Retina (tissue), 1 donor: ENCODE measurements around the gene SLC6A12.

Experiments
- DNase-seq: peaks from one replicate; pipeline ENCODE4 v3.0.0-alpha.2; 2016

The SLC6A12 gene

DNA sequence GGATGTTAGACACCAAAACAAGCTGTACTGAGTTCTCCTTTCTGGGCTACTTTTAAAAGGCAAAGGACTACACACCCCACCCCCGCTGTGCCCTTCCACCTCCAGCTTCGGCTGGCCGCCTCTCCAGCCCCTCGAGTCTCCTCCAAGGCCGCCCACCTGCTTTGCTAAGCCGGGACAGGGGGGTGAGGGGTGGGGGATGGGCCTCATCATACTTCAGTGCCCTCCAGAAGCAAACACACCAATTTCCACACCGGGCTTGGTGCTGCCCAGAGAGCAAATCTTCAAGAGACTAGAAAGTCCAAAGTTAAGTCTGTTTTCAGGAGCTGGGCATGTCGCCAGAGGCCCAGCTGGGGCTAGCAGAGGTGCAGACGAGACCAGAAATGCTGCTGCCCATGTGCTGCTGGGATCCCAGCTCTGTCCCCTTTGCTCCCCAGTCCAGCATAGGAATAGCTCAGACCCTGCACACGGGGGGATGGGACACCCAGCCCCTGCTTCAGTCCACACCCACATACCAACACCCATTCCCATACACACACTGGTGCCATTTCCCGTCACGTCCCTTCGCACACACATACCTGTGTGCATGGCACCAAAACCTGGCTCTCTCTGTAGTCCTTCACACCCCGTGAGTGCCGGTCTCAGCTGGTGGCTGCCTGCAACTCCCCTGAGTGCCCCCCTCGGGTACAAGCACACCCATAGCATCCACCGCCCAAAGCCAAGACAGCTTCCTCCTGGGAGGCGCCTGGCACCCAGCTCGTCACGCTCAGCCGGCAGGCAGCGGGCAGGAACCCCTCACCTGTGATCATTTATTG, 1.0 kb downstream of the SLC6A12 start:
- DNase-seq: no peak

DNA sequence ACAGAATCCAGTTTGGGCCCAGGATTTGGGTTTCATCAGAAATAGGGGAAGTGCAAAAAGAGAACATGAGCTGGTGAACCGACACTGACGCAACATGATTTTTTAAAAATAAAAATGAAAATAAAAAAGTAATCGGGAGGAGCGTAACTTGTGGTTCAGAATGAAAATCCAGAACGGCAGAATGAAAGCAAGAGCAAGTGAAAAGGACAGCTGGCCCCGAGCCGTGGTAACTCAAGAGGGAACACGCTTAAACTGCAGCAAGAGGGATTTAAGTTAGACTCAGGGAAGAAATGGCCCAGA, 1.6 kb downstream of the SLC6A12 start:
- no peak for DNase-seq

DNA sequence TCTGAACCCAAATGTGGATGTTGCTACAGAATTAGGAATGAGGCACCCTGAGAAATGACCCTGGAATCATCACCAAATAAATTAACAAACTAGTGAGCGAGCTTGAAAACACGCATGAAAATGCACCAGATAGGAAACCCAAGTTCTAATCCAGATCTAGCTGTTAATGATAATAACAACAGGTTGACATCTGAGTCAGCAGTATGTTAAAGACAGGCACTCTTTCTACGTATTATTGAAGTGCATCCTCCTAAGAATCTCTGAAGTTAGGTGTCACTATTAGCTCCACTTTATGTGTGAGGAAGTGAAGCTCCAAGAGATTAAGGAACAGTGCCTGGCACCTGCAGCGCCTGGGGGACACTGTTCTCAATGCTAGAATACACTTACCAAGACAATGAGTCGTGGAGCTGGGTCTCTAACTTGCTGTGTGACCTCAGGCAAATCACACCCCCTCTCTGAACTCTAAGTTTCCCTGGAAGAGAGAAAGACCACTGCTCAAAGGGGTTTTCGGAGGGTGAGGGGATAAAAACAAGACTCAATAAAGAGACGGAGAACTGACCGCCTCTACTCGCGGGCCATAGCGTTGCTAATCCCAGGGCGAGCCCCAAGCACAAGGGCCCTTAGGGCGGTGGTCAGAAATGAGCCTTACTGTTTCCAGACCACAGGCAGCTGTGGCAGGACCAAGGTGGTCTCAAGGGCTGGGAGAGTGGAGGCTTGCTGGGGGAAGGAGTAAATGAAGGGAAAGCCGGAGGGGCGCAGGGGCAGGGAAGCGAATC, 2.1 kb downstream of the SLC6A12 start:
- no peak for DNase-seq

DNA sequence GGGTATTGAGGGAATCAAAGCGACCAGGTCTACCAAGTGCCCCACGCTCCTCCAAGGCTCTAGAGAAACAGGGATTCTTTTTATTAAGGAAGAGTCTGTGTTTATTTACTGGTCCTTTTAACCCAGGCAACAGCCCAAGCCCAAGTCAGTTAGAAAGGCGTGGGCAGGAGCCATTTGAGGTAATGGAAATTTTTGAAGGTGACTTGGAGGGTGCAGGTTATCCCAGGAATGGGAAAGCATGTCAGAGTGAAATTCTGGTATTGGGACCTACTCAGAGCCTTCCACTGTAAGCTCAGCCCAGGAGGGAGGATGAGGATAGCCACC, 2.9 kb downstream of the SLC6A12 start:
- no peak for DNase-seq

DNA sequence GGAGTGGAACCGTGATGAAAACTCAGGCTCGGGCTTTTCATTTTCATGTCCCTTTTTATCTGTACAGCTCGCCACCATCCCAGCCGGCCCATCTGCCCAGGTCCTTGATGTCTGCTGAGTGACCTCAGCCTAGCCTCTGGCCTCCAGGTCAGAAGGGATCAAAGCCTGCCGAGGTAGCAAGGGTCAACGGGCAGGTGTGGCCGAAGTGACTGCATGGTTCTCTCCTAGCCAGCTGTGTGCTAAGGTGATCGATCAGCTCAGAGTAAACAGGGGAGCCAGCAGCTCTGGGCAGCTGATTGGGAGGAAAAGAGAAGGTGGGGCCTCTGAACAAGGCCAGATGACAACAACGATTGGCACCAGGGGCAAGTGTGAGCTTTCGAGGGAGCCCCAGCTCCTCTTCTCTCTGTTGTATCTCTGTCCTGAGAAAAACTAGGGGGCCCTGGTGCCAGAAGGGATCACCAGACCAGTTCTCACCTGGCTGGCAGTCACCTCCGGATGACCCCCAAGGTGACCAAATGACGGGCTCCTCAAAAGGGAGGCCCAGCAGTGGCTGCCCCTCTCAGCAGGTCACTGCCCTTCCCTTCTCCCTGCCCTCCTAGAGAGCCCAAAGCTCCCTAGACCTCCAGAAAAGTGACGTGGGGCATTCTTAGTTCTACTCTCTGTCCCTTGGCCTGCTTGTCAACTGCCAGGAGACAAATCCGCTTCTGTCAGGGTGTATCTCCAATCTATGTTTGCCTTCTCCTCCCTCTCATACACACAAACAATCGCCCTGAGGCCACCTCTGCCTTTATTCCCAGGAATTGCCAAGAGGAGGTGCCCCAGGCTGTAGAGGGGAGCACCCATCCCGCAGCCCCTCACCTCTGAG, 3.4 kb downstream of the SLC6A12 start:
- DNase-seq: no peak

DNA sequence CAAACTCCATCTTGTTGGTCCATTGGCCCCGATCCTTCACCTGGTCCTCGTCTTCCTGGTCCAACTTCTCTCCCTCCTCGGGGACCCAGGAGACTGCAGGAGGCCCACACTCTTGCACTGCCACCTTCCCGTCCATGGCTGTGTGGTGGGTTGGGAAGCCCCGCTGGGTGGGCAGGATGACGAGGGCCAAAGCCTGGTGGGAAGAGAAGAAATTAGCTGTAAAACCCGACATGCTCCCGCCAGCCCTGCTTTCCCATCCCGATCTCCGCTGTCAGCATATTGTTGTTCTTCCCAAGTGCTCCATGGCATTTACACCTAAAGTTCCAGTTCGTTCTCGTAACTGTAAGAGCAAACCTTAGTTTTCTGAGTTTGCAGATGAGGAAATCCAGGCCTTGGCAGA, 4.1 kb downstream of the SLC6A12 start:
- no peak for DNase-seq

DNA sequence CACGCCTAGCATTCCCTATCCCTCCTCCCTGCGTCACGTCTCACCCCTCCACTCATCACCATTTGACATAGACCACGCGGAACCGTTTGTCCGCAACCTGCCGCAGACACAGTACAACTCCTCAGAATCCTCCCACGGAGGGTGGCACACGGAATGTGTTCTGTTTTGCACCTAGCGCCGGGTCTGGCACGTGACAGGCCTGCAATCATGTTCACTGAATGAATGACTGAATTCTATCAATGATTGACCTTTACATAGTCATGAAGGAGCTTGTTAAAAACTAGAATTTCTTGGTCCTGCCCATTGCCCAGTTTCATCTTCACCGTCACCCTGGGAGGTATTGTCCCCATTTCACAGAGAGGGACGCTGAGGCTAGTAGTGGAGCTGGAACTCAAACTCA, 4.7 kb downstream of the SLC6A12 start:
- no peak for DNase-seq

DNA sequence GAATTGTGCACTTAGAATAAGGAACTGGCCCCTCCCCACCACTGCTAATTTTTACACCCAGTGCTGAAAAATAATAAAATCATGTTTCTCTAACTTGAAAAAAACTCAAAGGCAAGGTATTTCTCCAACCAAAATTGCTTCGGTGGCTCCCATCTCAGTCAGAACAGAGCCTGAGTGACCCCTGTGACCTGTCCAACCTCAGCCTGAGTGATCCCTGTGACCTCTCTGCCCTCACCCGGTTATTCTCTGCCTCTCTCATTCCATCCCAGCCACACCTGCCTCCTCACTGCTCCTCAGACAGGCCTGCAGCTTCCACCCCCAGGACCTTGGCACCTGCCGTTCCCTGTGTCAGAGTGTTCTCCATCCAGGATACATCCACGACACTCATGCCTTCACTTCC, 5.1 kb downstream of the SLC6A12 start:
- no peak for DNase-seq

DNA sequence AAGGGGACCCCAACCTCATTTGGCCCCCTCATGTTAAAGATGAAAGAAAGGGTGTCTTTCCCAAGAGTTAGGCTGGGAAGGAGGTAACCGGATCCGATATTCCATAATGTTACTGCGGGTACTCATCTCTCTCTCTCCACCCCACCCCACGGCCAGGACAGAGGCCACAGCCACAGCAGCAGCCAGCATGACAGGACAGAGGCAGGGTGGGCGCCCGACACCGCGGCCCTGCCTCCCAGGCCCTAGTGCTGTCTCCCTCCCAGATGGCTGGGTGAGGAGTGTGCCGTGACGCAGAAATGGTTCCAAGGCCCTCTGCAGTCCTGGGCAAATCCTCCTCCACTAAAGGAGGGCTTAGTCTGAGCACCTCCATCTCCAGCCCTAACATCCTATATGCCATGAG, 6.2 kb downstream of the SLC6A12 start:
- no peak for DNase-seq

DNA sequence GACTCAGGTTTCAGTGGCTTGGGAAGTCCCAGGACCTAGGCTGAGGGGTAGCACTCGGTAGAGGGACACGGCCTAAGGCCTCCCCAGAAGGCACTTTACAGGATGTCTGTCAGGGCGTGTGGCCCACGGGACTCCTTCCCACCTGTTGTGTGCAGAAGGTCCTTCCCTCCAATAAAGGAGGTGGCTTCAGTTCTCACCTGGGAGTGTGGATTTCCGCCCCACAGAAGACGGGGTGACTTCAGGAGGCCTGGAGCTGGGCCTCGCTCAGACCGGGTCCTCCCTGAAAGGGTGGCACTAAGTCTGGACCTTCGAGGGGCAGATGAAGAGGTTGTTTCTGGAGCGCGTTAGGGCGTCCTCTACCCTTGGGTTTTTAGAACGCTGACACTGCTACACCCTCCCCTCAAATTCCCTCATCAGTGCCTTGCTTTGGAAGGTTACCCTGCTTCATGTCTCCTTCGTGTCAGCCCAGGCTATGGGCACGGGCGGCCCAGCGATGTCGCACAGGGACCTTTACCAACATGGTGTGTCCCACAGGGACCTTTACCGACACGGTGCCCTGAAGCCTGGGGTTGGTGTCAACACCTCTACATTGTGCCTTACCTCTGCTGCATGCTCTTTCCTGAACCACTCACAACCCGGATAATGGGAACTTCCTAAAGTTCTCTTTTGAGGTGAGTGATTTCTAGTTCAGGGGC, 7.1 kb downstream of the SLC6A12 start:
- DNase-seq: no peak

DNA sequence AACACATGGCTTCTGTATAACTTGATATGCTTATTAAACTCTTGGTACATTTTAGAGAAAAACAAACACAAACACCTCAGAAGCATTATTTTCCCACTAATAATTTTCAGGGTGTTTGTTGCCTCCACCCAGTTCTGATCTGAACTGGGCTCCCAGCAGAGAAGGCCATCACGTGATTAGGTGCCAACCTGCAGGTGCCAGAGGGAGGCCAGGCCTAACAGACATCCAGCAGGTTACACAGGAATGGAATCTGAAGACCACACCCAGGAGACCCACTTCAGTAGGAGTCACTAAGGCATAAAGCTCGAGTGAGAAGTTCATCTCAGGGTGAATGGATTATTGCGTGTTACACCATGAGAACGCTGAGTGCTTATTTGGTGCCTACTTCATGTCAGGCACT, 8.9 kb downstream of the SLC6A12 start:
- no peak for DNase-seq

DNA sequence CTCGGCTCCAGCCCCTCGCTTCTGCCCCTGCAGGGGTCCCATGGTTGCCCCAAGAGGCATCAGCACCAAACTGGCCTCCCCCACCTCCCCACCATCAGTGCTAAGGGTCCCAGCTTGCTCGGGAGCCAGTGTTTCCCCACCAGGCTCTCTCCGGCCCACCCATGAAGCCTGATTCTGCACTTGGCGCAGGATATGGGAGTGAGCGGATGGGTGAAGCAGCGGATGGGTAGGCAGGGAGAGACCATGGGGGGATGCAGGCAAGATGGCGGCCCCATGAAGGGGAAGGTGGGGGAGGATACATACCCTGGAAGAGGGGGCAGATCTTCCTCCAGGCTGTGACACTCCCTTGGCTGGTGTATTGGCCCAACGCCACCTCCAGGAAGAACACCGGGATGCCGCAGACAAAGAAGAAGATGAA, 9.7 kb downstream of the SLC6A12 start:
- DNase-seq: no peak

DNA sequence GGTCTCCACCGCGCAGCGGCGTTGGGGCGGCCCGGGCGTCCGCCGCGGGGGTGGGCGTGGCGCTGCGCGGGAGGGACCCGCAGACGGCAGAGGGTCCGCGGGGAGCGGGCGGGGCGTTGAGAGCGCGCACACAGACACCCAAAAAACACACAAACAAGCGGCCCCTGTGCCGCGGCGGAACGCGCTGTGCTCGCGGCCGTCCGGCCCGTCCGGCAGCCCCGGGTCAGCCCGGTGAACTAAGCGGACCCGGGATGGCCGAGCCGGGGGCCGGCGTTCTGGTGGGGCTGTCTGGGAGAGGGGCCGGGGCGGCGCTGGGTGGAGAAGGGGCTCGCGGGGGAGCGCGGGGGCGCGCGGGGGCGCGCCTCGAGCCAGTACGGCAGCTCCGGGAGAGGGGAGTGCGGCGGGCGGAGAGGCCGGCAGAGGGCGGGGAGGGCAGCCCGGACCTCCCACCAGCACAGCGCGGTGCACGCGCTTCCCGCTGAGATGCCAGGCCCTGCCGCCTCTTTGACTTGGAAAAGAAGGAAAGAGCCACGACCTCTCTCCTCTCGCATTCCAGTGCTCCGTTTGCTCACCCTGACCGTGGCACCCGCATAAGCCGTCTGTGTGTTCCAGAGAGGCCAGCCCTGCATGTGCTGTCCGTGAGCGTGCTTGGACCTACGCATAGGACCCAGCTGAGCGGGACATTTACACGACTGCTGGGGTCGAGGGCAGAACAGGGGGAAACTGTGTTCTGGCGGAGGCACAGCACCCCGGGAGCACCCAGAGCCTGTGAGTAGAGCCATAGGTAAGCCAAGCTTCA, 10.3 kb downstream of the SLC6A12 start:
- DNase-seq: peak; percentile 69

DNA sequence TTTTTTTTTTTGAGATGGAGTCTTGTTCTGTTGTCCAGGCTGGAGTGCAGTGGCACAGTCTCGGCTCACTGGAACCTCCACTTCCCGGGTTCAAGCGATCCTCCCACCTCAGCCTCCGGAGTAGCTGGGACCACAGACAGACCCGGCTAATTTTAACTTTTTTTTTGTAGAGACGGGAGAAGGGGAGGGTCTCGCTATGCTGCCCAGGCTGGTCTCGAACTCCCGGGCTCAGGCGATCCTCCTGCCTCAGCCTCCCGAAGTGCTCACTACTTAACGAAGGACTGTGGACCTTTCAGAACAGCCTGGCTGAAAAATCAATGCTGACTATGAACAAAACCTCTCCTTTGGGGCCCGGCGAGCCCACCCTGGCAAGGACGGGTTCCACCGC, 10.9 kb downstream of the SLC6A12 start:
- DNase-seq: no peak

DNA sequence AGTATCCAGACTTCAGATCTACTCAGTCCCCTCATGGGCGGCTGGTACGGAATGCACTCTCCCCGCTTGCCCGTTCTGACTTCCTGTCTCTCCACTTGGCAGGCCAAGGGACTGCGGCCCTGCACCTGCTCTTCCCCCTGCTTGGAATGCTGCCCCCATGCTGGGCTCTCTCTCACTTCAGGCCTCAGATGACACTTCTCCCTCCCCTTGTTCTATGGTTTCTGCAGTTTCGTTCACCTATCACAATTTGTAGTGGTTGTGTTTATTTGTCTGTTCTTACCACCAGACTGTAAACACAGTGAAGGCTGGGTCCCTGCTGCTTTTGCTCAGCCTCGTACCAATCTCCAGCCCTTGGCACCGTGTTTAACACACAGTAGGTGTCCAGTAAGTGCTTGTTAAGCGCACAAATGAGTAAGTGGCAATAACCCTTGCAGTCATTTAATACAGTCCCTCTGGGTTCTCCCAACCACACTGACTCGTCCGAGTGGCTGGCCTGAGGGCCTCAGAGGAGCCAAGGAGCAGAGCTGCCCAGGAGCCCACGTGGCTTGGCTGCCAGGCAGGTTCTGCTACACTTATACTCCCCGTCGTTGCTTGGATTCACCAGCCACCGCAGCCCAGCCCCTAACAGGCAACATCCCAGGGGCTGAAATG, 11.8 kb downstream of the SLC6A12 start:
- DNase-seq: no peak

DNA sequence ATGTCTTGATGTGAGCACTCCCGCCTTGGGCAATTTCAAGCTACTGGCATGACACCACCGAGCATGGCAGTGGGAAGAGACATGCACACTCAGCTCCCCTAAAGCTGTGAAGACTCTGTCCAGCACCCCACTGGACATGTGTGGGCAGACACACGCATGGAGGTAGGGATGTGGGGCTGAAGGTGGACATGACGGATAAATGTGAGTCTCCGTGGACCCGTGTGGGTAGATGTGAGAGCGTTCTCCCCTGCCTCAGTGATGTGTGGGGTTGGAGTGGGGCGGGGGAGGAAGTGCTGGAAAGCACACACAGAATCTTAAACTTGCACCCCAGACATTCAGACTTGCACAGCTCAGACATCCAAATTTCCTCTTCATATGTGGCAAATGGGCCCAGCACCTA, 12.6 kb downstream of the SLC6A12 start:
- no peak for DNase-seq

DNA sequence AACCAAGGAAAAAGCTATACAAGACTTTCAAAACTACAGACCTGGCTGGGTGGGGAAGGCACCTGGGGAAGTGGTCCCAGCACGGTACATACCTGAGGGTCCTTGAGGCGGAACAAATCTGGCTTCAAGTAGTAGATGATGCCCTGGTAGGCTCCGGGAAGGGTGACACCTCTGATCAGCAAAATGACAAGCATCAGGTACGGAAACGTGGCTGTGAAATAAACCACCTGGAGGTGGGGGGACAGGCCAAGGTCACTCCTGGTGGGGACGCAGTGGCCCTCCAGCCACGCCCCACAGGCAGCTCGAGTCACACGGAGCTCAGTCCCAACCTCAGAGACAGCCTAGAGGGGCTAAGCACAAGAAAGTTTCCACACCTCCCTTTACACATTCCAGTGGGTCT, 15.3 kb downstream of the SLC6A12 start:
- no peak for DNase-seq

DNA sequence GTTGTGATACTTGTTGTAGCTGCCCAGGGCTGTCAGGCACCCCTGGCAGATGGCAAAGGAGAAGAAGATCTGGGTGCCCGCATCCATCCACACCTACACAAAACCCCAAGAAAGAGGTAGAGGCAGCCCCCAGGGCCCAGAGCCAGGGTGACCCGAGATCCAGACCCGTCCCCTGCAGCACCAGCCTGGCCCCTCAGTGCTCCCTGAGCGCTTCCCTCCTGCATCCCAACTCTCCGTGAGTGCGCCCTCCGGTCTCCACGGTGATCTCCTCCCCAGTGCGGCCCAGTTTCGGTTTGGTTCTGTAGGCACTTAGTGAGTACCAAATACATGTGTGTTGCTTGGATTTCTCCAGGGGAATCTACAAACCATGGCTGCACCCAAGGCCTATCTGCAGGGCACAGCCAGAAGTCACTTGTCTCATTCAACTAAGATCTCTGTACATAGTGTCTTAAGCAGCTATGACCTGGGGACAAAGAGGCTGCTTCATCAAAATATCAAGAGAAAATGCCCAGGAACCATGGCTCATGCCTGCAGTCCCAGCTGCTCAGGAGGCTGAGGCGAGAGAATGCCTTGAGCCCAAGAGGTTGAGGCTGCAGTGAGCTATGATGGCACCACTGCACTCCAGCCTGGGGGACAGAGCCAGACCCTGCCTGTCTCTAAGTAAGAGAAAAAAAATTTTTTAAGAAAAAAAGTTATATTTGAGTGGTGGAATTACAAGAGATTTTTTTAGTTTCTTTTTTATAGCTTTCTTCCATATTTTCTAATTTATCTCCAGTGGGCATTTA, 15.9 kb downstream of the SLC6A12 start:
- no peak for DNase-seq

DNA sequence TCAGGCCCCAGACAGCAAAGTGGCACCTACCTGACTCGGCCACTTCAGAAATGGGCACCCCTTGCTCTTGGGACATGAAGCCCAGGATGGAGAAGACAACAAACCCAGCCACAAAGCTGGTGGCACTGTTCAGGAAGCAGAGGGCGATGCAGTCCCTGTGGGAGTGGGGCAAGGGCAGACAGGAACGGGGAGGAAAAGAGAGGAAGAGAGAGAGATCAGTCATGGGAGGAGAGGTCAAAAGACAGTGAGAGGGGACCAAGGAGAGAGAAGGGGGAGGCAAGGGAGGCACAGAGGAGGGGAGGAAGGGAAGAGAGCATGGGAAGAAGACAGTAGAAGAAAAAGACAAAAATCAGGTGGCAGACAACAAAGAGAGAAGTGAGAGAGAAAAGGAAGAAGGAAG, 16.6 kb downstream of the SLC6A12 start:
- DNase-seq: no peak

DNA sequence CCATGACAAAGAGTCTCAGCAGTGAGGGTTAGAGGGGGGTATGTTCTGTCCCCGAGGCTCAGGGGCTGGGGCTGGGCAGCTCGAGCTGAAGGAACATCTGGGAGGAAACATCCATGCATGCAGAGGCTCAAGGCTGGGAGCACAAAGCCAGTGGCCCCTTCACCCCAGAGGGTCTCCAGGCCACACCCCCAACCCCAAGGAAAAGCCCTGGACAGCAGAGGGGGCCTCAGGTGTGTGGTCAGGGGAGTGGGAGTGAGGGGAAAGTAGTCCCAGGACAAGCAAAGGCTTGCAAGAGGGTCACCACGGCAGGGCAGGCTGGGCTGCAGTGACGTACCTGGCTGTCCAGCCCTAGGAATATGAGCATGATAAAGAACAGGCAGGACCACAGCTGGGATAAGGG, 17.5 kb downstream of the SLC6A12 start:
- no peak for DNase-seq

DNA sequence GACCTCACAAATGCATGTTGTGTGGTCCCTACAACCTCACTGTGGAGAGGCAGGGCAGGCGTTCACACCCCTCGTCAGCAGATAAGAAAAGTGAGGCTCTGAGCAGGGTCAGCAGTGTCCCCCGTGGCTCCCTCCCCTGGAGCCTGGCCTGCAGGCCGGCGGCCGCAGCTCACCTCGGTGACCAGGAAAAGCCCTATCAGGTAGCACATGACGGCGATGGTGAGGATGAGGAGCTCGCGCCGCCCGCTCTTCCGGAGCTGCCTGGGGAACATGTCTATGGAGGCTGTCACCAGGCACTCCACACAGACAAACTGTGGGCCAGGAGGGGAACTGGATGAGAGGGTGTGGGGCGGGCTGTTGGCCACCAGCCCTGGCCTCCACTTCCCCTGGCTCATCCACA, 18.0 kb downstream of the SLC6A12 start:
- DNase-seq: no peak
